Stimulated activated CD4-positive, alpha-beta T cell treated with anti-CD3 and anti-CD28 coated beads, Interleukin-1b, Interleukin-23, amount 100 ng/mL, for 48 hours (primary cell): ENCODE results near the gene FCGR1A.
"Not testable (repeated sequence)": the region's sequence is repeated elsewhere in the genome, so short reads cannot be mapped to it uniquely, and the experiment has no call there.

Experiments used
- DNase-seq: peaks from one replicate; pipeline ENCODE4 v3.0.0-alpha.2; 2020

The FCGR1A gene

DNA sequence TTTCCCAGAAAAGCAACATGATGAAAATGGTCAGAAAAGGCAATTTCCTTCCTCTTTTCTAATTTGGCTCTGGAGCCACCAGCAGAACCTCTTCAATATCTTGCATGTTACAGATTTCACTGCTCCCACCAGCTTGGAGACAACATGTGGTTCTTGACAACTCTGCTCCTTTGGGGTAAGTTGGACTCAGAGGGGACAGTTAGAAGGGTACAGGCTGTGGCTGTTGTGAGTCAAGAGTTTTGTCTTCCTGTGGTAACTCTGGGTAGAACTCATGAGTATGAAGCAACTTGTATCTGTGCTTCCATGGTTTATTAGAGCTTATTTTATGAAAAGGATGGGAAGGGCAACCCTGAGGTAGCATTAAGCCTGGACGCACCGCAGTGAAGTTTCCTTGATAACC is at the start of gene FCGR1A:
FCGR1A (plus strand) TSS at position 95 of the 400 bp plus-strand sequence; CDS start at position 145, 50 bp downstream.
- not testable (repeated sequence) for DNase-seq

DNA sequence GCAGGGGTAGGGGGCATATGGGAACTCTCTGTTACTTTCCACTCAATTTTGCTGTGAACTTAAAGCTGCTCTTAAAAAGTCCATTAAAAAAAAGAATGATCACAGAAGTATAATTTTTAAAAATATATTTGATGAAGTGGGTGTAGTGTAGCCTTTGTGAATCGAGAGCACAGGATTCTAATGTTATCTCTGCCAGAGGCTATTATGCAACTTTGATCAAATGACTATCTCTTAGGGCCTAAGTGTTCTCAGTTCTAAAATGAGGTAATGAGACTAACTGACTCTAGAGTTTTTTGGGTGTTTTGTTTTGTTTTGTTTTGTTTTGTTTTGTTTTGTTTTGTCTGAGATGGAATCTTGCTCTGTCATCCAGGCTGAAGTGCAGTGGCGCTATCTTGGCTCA is 49.7 kb upstream of the FCGR1A start:
- DNase-seq, result not testable (repeated sequence)

DNA sequence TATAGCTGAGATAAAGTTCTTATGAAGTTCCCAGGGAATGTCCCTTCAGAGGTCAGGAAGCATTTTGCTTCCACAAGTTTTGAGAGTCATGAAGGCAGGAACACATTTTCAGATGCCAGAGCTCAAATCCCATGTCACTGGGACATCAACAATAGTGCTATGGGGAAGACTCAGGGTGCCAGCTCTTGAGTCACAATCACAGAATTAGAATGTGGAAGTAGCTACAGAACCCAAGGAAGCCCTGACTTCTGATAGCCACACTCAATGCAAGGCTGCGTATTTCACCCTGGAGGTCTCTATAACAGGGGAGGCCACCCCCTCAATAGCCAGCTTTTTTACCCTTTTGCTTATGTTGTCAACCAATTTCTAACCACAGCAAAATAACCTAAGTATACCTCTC is 47.8 kb upstream of the FCGR1A start:
- DNase-seq, result not testable (repeated sequence)

DNA sequence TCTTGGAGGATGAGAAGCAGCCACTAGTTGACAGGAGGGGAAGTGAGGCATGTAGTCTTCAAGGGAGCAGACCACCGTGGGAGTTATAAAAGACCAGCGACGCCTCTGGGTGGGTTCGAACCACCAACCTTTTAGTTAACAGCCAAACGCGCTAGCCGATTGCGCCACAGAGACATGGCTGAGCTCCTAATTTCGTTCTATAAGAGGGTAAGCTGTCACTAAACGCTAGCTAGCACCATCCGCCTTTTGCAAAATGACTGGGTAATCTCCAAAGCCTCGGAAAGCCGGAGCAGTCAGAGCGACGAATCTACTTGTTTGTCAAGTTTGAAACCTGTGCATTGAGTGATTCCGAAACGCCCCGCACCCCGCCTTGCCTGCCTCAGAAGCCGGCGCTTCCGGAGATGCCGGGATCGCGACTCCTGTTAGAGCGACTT is 42.3 kb upstream of the FCGR1A start:
- peak; percentile 80 for DNase-seq

DNA sequence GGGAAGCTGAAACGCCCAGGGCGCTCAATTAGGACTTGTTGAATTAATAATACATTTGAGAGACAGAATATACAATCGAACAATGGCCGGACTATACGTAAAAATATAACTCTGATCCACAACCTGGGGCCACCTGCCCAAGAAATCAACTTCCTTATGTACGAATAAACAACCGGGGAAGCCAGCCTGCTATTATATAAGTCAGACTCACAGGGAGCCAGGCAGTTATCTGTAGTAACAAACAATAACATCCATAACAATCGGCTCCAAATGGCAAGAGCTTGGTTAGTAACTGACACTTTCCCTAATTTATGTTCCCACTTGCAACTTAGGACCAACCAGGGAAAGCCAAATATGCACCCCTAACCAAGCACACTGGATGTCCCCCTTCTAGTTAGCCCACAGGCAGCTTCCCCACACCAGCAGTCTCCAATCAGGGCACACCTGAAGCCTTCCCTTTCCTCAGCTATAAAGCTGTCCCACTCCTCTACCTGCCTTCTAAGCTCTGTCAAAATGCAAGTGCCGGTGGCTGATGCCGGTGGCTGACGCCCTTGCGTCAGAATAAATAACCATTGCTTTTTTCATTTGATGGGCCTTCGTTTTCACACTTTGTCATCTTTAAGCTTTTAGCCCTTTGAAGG is 41.8 kb upstream of the FCGR1A start:
- not testable (repeated sequence) for DNase-seq

DNA sequence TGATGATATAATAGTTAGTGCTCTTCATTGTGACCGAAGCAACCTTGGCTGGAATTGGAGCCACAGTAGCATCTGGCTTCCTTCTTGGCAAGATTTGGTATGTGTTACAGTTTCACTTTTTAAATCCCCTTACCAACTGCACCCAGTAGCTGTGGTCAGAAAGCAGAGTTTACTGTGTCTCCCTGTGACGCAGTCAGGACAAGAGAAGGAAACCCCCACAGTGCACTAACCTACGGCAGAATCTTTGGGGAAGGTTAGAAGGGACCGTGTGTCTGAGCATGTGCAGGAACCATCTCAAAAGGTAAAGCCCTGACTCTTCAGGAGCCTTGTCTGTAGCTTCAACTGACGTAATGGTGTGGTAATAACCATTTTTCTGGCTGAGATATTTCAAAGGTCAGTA is 40.6 kb upstream of the FCGR1A start:
- not testable (repeated sequence) for DNase-seq

DNA sequence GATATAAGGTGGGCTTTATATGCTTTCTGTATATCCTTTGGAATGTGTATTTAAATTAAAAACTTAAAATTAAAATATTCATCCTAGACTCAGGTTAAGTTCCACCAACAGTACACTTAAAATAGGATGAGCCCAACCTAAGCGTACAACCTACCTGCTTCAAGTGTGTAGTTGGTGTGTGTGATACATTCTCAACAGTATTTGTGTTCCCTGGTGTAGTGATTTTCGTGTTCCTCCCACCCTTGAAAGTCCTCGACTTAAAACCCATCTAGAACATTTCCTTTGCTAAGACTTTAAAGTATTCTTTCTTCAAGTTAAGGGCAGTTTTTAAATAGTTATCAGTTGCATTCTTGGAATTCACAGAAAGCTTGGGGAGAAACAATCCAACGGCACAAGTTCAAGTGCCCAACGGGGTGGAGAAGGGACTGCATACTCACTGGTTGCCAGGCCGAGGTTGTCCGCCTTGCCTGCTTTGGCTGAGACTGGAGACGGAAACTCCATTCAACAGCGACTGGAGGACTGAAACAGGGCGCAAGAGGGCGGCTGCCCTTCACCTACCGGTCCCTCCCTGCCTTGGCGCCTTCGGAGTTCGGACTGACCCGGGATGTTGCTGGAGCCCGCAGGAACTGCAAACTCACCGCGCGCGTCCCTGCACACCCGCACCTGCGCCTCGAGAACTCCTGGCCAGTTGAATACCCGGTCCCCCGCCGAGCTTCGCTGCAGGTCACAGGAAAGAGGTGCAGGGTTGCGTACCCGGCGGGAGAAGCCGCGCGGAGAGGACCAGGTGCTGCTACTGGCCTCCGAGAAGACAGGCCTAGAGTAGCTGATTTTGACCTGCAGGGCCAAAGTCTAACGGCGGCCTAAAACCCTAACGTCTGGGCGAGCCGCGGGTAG is 35.8 kb upstream of the FCGR1A start:
- not testable (repeated sequence) for DNase-seq

DNA sequence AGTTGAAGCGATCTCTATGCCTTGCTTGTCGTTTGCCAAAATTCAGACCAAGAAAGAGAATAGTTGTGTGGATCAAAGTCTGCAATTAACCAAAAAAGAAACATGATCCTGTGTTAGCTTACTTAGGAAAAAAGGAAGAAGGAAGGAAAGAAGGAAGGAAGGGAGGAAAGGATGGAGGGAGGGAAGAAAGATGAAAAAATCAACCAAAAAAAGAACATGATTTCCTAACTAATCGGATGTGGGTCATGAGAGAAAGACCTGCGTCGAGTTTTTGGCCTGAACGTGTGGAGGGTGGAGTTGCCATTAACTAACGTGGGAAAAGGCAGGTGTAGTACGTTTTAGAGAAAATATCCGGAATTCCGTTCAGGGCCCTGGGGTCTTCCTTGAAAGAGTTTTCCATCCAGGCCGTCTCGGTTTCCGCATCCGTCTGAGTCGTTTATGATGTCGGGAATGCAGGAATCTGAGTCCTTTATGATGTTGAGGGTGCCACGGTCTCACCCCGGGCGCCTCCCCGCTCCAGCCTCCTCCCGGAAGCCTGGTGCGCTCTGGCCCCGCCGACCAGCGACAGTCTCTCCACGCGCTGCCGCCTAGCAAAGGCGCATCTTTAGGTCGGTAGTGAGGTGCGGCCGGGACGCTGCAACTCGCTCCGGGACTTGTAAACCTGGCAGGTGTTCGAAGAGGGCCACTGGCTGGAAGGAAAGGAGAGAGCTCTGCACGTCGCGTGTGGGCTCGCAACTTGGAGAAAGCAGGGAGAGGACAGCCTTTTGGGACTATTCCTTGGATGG is 34.9 kb upstream of the FCGR1A start:
- not testable (repeated sequence) for DNase-seq

DNA sequence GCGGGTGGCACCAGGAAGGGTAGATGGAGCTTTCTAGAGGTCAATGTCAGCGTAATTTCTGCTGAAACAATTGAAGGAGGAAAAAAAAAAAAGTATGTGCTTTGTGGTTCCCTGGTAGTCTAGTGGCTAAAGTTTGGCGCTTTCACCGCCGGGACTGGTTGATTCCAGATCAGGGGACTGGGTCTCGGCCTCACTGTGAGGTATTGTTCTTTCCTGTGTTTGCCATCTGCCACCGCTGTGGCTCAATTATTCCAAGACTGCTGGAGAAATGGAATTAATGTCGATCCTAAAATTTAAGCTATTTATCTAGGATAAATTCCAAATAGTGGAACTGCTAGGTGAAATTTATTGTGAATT is 34.4 kb upstream of the FCGR1A start:
- not testable (repeated sequence) for DNase-seq

DNA sequence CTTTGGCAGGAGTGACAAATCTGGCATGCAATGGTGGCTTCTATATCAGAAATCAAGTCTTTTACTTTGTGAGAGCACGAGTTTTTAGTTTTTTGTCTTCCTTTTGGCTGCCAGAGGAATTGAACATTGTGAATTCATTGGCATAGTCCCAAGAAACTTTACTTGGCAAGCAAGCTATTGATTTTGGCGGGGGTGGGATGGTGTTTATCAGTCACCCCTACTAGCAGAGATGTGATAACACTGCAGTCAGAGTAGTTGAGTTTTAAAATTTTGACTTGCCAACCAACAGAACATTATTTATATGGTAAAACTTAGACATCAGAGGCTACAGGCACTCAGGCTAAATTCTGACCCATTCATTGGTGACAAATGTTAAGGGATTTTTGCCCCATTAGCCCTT is 31.9 kb upstream of the FCGR1A start:
- DNase-seq, result not testable (repeated sequence)

DNA sequence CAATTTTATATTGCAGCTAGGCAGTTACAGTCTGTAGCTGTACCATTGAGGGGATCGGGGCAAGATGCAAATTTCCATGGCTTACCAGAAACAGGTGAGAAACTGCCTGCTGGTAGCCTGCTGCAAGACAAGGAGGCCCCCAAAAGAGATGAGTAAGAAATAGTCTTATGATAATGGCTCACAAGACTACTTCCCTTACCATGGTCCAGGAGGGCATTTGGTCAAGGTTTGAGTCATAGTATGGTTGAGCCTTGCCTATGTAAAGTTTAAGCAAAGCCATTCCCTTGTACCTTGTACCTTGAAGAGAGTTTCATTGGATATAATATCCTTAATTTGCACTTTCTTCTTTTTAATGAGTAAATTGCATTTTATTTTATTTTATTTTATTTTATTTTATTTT is 30.3 kb upstream of the FCGR1A start:
- DNase-seq, result not testable (repeated sequence)

DNA sequence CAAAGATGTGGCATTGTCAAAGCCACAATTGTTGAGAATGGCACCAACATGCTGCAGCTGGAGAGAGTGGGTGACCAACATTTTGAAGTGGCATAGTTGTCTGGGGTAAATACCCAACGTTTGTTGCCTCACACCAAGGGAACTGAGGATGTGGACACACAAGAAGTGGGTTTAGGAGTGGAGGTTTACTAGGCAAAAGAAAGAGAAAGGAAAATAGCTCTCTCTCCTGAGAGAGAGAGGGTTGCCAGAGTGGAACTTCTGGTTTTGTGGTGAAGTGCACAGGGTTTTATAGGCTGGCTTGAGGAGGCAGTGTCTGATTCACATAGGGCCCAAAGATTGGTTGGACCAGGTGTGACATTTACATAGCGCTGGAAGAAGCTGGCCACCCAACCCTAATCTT is 29.0 kb upstream of the FCGR1A start:
- not testable (repeated sequence) for DNase-seq

DNA sequence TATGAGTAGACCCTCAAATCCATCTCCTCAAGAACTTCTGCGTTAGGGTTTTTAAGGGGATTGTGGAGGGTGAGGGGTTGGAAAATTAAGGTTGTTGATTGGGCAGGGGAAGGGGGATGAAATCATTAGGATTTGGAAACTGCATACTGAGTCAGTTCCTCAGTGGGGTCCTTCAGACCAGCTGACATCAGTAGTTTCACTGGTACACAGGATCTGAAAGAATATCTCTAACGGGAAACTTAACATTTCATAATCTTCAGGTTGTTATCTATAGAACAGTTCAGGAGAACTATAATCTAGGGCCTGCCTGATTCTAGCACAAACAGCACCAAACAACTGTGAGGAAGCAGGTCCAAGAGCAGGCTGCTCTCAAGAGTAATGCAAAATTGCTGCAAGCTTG is 27.2 kb upstream of the FCGR1A start:
- not testable (repeated sequence) for DNase-seq

DNA sequence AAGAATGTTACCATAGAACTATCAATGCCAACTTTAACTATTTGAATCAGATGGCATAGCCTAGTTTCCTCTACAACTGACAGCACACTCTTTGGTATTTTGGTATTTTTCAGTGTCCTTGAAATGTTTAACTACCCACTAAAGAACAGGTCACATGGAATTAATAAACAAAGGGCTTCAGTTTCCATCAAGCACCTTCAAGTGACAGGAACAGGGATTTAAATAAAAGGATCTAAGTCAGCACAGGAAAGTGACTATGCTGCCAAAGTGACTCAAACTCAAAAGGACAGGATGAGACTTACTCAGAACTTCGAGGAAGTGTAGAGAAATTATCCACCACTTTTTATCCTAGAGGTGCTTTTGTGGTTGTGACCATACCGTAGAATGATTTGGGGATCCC is 20.2 kb upstream of the FCGR1A start:
- not testable (repeated sequence) for DNase-seq

DNA sequence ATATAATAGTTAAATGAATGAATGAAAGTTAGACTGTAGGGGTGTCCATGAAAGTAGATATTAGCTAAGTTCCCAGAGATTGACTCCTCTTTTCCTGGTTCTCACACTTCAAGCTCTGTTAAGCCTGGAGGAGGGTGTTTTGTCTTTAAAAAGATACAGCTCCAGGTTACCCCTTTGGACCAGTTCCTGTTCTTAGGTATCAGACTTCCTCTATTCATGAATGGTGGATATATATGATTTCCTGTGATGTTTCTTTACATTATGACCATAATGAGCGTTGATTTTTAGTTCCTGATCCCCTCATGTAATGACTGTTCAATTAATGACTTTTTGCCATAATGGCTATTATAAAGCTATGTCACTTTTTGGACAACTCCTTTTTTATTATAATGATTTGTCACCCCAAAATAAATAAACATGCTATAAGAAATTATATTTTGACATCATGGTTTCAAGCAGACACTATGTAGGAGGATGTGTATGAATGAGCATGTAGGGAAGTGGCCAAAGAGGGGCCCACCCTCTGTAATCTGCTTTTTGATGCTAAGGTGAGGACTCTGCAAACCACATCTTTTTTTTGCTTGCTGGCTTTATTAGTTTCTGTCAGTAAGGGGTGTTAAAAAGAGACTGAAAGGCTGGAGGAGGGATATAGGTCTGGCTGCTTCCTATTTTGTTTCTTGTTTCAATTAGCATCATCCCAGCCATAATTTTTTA is 18.2 kb upstream of the FCGR1A start:
- DNase-seq, result not testable (repeated sequence)

DNA sequence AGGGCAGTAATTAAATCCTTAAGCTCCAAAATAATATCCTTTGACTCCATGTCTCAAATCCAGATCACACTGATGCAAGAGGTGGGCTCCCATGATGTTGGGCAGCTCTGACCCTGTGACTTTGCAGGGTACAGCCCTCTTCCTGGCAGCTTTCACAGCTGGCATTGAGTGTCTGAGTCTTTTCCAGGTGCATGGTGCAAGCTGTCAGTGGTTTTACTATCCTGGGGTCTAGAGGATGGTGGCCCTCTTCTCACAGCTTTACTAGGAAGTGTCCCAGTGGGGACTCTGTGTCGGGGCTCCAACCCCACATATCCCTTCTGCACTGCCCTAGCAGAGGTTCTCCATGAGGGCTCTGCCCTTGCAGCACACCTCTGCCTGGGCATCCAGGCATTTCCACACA is 16.3 kb upstream of the FCGR1A start:
- DNase-seq, result not testable (repeated sequence)

DNA sequence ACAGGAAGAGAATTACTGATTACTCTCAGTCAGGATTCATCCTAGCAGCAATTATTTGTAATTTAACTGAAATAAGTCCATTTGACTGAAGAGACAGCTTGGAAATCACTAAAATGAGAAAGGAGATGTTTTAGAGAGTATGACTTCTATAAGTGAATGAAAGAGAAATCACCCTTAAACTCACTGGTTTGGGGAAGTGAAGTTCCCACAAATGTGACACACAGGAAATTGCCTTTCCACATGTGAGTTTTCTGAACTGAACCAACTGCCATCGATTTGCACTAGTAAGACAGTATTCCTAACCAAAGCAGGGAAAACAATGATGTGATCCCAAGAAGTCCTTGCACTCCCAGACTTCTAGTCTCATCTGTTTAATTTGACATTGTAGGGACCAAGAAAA is 13.3 kb upstream of the FCGR1A start:
- DNase-seq, result not testable (repeated sequence)

DNA sequence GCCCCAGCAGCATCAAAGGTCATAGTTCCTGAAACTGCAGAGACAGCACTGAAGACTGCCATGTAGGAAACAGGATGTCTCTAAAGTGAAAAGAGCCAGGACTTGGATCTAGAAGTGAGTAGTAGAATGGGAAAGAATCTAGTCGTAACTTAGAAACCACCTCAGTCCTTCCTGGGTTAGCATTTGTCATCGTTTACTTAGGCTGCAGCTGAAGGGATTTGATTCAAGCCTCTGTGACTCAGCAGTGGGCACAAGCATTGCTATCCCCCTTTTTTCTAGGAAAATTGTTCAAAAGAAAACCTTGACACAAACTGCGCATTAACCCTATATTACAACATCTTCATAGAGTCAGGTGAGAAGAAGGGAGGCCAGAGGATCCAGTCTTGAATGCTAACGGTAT is 11.8 kb upstream of the FCGR1A start:
- not testable (repeated sequence) for DNase-seq

DNA sequence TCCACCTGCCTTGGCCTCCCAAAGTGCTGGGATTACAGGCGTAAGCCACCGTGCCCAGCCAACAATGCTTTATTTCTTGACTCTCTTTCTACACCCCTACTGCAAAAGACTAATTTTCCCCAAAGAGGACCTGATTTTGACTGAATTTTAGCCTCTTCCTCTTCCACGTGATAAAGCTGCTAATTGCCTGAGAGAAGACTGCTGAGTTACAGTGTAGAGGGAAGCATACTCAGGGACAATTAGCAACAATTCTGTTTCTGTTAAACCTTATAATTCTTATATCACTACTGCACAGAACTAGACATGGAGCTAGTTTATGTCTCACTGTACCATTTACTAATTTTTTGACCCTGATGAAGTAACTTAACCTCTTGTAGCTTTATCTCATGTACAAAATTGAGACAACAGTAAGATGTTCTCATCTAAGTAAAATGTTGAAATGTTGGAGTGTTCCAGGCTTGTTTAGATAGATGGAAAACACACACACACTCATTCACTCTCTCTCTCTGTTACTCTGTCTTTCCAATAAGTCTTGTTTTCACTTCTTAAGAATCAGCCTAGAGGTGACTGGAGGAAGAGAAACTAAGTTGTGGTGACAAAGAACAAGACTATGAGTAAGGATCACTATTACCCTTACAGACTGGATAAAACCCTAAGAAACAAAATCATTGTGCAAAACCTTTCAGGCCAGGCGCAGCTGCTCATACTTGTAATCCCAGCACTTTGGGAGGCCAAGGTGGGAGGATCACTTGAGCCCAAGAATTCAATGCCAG is 10.7 kb upstream of the FCGR1A start:
- not testable (repeated sequence) for DNase-seq

DNA sequence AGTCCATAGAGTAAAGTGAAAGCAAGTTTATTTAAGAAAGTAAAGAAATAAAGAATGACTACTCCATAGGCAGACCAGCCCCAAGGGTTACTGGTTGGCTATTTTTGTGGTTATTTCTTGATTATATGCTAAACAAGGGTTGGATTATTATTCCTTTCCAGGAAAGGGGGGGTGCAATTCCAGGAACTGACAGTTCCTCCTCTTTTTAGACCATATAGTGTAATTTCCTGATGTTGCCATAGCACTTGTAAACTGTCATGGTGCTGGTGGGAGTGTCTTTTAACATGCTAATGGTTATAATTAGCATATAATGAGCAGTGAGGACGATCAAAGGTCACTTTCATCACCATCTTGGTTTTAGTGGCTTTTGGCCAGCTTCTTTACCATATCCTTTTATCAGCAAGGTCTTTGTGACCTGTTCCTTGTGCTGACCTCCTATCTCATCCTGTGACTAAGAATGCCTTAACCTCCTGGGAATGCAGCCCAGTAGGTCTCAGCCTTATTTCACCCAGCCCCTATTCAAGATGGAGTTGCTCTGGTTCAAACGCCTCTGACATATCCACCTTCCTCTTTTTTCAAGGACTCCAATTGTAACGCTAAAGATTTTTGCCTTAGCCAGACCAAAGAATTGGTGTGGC is 6.9 kb upstream of the FCGR1A start:
- not testable (repeated sequence) for DNase-seq

DNA sequence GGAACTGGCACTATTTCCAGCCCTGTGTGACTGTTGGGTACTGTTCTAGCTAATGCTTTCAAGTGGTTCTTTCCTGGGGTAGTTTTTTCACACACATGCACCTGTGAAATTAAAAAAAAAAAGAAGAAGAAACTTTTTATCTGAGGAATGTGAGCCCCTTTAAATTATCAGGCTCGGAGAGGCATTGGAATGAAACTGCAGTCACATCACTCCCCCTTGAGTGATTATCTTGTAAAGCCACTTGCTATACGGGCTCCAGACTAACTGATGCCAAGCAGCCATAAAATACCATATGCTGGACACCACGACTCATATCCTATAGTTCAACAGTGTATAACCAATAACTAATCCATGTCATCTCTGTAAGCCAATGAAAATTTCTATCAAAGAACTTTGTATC is 5.4 kb upstream of the FCGR1A start:
- not testable (repeated sequence) for DNase-seq
